Astrocyte (in vitro differentiated cells and primary cell): ENCODE measurements around the gene CELF5.

Source experiments
- CTCF ChIP-seq: IDR thresholded peaks from 2 replicates; pipeline ENCODE4 v1.5.1; 2011; ENCODE audit warnings: low read depth, mild to moderate bottlenecking, inconsistent platforms, low read length, moderate library complexity; ENCODE audit not compliant: insufficient read depth
- EZH2 ChIP-seq: IDR thresholded peaks from 2 replicates; pipeline ENCODE4 v1.6.1; 2012; ENCODE audit warnings: mild to moderate bottlenecking, low read length, inconsistent platforms; ENCODE audit not compliant: insufficient read depth

DNA sequence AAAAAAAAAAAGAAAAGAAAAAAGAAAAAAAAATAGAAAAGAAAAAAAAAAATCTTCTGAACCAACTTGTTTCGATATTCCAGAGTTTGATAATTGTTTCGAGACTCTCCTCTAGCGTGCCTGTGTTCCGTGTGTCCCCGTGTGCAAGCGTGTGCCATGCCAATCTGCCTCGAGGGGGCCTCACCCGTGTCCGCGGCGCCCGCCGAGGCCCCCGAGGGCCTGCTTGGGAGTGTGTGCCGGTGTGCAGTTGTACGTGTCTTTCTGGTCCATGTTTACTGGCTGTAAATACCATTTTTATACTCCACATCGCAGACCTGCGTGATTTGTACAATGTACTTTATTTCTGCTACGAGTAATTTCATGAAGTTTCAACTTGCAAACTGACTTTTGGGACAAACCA, 72.0 kb downstream of the CELF5 start:
- TF ChIP-seq EZH2 (no peak), CTCF (no peak)
